OCI-LY1 (cell line): Measurements from ENCODE around the gene CCDC194.

ENCODE experiments used
- H2AFZ ChIP-seq: fragments of 200-600 bp; sonication (generic), shearing (Covaris generic); 2 replicates; pipeline ENCODE4 v1.6.0; 2014; ENCODE audit warnings: antibody characterized with exemption, mild to moderate bottlenecking, low read length
- H3F3A ChIP-seq: fragments of 200-600 bp; sonication (generic), shearing (Covaris generic); 2 replicates; pipeline ENCODE4 v1.6.0; 2014; ENCODE audit warnings: mild to moderate bottlenecking, antibody characterized with exemption, low read length, moderate library complexity; ENCODE audit not compliant: insufficient read depth
- H3K27ac ChIP-seq: fragments of 200-600 bp; sonication (generic); 2 replicates; pipeline ENCODE4 v1.5.1; 2014; ENCODE audit warnings: low read length, mixed run types, mild to moderate bottlenecking, low read depth; ENCODE audit not compliant: poor library complexity, severe bottlenecking
- H3K27me3 ChIP-seq: fragments of 200-600 bp; sonication (generic); 2 replicates; pipeline ENCODE4 v1.6.0; 2014; ENCODE audit warnings: antibody characterized with exemption, mild to moderate bottlenecking, low read length, moderate library complexity; ENCODE audit not compliant: insufficient read depth
- H3K36me3 ChIP-seq: fragments of 200-600 bp; sonication (generic); 2 replicates; pipeline ENCODE4 v1.6.1; 2014; ENCODE audit warnings: mild to moderate bottlenecking, antibody characterized with exemption, low read length, moderate library complexity, mixed read lengths; ENCODE audit not compliant: insufficient read depth
- H3K4me1 ChIP-seq: fragments of 200-600 bp; sonication (generic); 2 replicates; pipeline ENCODE4 v1.5.1; 2014; ENCODE audit warnings: mild to moderate bottlenecking, low read length, moderate library complexity; ENCODE audit not compliant: insufficient read depth, severe bottlenecking
- H3K4me2 ChIP-seq: fragments of 200-600 bp; sonication (generic), shearing (Covaris generic); 2 replicates; pipeline ENCODE4 v1.6.1; 2014; ENCODE audit warnings: low read length
- H3K4me3 ChIP-seq: fragments of 200-600 bp; sonication (generic); 2 replicates; pipeline ENCODE4 v1.5.1; 2014; ENCODE audit warnings: low read length, low read depth, mild to moderate bottlenecking, mixed read lengths; ENCODE audit not compliant: poor library complexity, severe bottlenecking
- H3K79me2 ChIP-seq: fragments of 200-600 bp; shearing (Covaris generic); 2 replicates; pipeline ENCODE4 v1.6.1; 2016; ENCODE audit warnings: mixed run types, low read length, mixed read lengths; ENCODE audit not compliant: insufficient read depth
- H3K9ac ChIP-seq: fragments of 200-600 bp; sonication (generic), shearing (Covaris generic); 2 replicates; pipeline ENCODE4 v1.6.1; 2014; ENCODE audit warnings: mild to moderate bottlenecking, low read length, mixed read lengths
- H3K9me2 ChIP-seq: fragments of 200-600 bp; sonication (generic), shearing (Covaris generic); 2 replicates; pipeline ENCODE4 v1.6.1; 2014; ENCODE audit warnings: low read depth, mild to moderate bottlenecking, low read length, mixed read lengths
- H3K9me3 ChIP-seq: fragments of 200-600 bp; shearing (Covaris generic); 2 replicates; pipeline ENCODE4 v1.6.1; 2014; ENCODE audit warnings: low read length, mixed read lengths
- H4K20me1 ChIP-seq: fragments of 200-600 bp; sonication (generic), shearing (Covaris generic); 2 replicates; pipeline ENCODE4 v1.6.0; 2016; ENCODE audit warnings: mild to moderate bottlenecking, low read length; ENCODE audit not compliant: insufficient read depth
- CTCF ChIP-seq: fragments of 200-600 bp; sonication (generic), shearing (Covaris generic); IDR thresholded peaks from 2 replicates; pipeline ENCODE4 v1.5.1; 2017; ENCODE audit warnings: mild to moderate bottlenecking, antibody characterized with exemption, low read length, moderate library complexity, mixed read lengths
- EZH2 ChIP-seq: fragments of 200-600 bp; sonication (generic), shearing (Covaris generic); IDR thresholded peaks from 2 replicates; pipeline ENCODE4 v1.8.0; 2017; ENCODE audit warnings: borderline replicate concordance, mixed run types, mild to moderate bottlenecking, antibody characterized with exemption, low read length, moderate library complexity, mixed read lengths

The CCDC194 gene

DNA sequence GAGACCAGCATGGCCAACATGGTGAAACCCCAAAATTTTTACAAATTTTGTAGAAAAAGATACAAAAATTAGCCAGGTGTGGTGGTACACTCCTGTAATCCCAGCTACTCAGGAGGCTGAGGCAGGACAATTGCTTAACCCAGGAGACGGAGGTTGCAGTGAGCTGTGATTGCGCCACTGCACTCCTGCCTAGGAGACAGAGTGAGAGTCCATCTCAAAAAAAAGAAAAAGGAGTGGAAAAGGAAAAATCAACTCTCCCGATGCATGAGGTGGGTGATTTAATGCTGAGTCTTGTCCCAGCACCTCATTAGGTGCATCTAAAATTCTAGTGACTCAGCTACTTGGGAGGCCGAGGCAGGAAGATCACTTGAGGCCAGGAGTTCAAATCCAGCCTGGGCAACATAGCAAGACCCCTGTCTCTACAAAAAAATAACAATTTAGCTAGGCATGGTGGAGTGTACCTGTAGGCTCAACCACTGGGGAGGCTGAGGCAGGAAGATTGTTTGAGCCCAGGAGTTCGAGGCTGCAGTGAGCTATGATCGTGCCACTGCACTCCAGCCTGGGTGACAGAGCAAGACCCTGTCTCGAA, 36.8 kb downstream of the CCDC194 start:
- Histone ChIP-seq H3K79me2 (no peaks in the 10 kb centered on the region), H3K9me3 (no peaks in the 10 kb centered on the region), H3K27ac (no peak overlapping the region), H3K9ac (no peak overlapping the region), H3K4me3 (no peak overlapping the region), H3K36me3 (no peaks in the 10 kb centered on the region), H3K4me2 (no peak overlapping the region), H3K9me2 (no peaks in the 10 kb centered on the region), H2AFZ (no peak overlapping the region), H4K20me1 (no peaks in the 10 kb centered on the region), H3K4me1 (no peaks in the 10 kb centered on the region), H3K27me3 (no peaks in the 10 kb centered on the region), H3F3A (no peaks in the 10 kb centered on the region)
- no peak for TF ChIP-seq EZH2
- no peak for TF ChIP-seq CTCF

- H3K4me1 ChIP-seq = no peaks in the 10 kb centered on the region
- H3F3A ChIP-seq = no peaks in the 10 kb centered on the region
- H2AFZ ChIP-seq = no peak overlapping the region
- TF ChIP-seq CTCF = no peak
- TF ChIP-seq EZH2 = no peak
- H3K4me2 ChIP-seq = no peak overlapping the region
- no peak overlapping the region for H3K27ac ChIP-seq
- peaks cover 7% of the 10 kb centered on the region; the same call in 1 of the 2 replicates for H3K27me3 ChIP-seq
- H3K9ac ChIP-seq = no peak overlapping the region
- H3K36me3 ChIP-seq = no peaks in the 10 kb centered on the region
- no peaks in the 10 kb centered on the region for H3K9me3 ChIP-seq
- H3K9me2 ChIP-seq = no peaks in the 10 kb centered on the region
- no peaks in the 10 kb centered on the region for H4K20me1 ChIP-seq
- H3K4me3 ChIP-seq = no peak overlapping the region
- no peaks in the 10 kb centered on the region for H3K79me2 ChIP-seq
Observed at GRCh38 chr19:17353386-17353785, 40.6 kb downstream of the CCDC194 start.

- Histone ChIP-seq H3K9me2 (no peaks in the 10 kb centered on the region), H3K27ac (no peak overlapping the region), H3F3A (no peaks in the 10 kb centered on the region), H3K79me2 (no peaks in the 10 kb centered on the region), H3K4me3 (no peak overlapping the region), H2AFZ (no peak overlapping the region), H3K9me3 (no peaks in the 10 kb centered on the region), H4K20me1 (no peaks in the 10 kb centered on the region), H3K9ac (no peak overlapping the region), H3K36me3 (no peaks in the 10 kb centered on the region), H3K4me1 (no peaks in the 10 kb centered on the region), H3K4me2 (no peak overlapping the region), H3K27me3 (peaks cover 7% of the 10 kb centered on the region; the same call in 1 of the 2 replicates)
- TF ChIP-seq EZH2 (no peak), CTCF (no peak)
Observed at GRCh38 chr19:17352608-17353280, 41.3 kb downstream of the CCDC194 start.
